Esophagus squamous epithelium (tissue), 4 donors: Measurements from ENCODE around the gene PIGL.

Experiments
- POLR2A ChIP-seq, 4 donors: fragments of 450-650 bp; IDR thresholded peaks; one replicate each; pipeline ENCODE4 v1.6.1; 2017; ENCODE audit warnings: antibody characterized with exemption in 4 of 4, mild to moderate bottlenecking in 4 of 4, moderate library complexity in 3 of 4
- TF ChIP-seq, protein P1 (sequence below), 6 experiments: fragments of 450-650 bp in 4 of 6; fragments of 200-600 bp in 2 of 6; sonication (generic) in 2 of 6; IDR thresholded peaks; one replicate each; pipeline ENCODE4 v1.5.1; 2016 to 2019; ENCODE audit warnings: antibody characterized with exemption in 6 of 6, mild to moderate bottlenecking in 4 of 6, moderate library complexity in 4 of 6

- TF ChIP-seq POLR2A (IDR thresholded peaks at IDR 0.05): no peak
- TF ChIP-seq, protein P1, sequence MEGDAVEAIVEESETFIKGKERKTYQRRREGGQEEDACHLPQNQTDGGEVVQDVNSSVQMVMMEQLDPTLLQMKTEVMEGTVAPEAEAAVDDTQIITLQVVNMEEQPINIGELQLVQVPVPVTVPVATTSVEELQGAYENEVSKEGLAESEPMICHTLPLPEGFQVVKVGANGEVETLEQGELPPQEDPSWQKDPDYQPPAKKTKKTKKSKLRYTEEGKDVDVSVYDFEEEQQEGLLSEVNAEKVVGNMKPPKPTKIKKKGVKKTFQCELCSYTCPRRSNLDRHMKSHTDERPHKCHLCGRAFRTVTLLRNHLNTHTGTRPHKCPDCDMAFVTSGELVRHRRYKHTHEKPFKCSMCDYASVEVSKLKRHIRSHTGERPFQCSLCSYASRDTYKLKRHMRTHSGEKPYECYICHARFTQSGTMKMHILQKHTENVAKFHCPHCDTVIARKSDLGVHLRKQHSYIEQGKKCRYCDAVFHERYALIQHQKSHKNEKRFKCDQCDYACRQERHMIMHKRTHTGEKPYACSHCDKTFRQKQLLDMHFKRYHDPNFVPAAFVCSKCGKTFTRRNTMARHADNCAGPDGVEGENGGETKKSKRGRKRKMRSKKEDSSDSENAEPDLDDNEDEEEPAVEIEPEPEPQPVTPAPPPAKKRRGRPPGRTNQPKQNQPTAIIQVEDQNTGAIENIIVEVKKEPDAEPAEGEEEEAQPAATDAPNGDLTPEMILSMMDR (IDR thresholded peaks at IDR 0.05): no peak
Observed at GRCh38 chr17:16343569-16343968, 126.6 kb downstream of the PIGL start.
